ENCODE results near the gene ERICH2.

- TF ChIP-seq GATA2 (IDR thresholded peaks at IDR 0.05; ENCODE audit: low read depth, low read length) (no peak), GATA3 (IDR thresholded peaks at IDR 0.05; ENCODE audit: low read depth, low read length) (no peak)
Observed at GRCh38 chr2:170770008-170770605, at the start of gene ERICH2.

Measured in SH-SY5Y (cell line).